GM21786 (cell line): ENCODE measurements around the gene MAD1L1.

Experiments
- ATAC-seq: cut with Tn5 transposase; IDR thresholded peaks from one replicate; pipeline ENCODE4 v1.9.1; 2021; ENCODE audit not compliant: unreplicated experiment

MAD1L1 gene

DNA sequence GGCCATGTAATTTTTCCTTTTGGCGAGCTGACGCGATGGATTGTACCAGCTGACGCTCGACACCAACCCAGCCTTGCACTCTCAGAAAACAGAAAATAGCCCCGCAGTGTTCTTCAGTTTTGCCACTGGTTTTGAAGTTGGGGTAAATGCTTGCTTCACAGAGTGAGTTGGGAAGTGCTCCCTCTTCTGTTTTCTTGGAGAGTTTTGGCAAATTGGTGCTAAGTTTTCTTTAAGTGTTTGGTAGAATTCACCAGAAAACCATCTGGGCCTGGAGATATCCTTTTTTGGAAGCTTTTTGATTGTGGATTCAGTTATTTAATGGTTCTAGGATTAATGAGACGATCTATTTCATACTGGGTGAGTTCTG, 309.9 kb downstream of the MAD1L1 start:
- no peak for ATAC-seq

DNA sequence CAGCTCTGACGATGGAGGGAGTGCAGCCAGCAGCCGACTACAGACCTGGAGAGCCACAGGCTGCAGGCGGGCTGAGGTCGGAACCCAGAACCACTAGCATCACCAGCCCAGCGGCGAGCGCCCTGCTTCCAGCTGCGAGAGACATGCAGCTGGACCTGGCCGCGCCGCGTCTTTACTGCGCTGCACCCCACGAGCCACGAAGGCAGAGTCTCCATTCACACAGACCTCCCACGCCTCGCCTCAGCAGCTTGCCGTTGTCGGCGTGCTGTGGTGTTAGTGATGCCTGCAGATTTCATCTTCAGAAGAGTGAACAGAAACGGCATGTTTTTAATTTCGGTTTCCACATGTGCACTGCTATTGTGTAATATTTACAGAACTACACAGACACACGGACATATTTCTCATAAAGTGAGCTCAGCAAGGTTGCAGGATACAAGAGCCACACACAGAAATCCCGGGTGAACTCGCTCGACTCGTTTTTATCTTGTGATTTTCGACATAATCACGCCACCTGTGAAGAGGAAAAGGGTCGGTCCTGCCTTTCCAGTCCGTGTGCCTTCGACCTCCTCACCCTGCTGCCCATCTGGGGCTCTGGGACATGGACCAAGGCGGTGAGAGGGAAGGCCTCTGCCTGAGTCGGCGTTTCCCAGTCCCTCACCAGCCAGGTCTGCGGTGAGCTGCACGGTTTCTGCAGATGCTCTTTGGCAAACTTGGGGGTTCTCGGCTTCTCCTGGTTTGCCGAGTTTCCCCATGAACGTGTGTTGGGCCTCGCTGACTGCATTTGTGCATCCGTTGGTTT, 310.5 kb downstream of the MAD1L1 start:
- no peak for ATAC-seq

DNA sequence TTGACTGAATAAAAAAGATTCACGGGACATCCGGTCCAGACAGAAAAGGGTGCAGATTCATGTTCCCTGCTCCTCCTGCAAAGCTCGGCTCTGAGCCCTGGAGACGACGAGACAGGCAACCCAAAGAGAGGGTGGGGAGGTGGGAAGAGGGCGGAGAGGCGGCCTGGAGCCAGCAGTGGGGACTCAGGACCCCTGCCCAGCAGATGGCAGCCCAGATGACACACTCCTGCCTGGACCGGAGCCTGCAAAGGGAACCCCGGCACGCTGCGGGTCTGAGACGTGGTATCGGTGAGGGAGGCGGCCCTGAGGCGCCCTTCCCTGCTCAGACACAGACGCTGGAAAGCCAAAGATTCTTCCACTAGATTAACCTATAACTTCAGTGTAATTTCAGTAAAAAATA, 311.9 kb downstream of the MAD1L1 start:
- ATAC-seq = no peak

DNA sequence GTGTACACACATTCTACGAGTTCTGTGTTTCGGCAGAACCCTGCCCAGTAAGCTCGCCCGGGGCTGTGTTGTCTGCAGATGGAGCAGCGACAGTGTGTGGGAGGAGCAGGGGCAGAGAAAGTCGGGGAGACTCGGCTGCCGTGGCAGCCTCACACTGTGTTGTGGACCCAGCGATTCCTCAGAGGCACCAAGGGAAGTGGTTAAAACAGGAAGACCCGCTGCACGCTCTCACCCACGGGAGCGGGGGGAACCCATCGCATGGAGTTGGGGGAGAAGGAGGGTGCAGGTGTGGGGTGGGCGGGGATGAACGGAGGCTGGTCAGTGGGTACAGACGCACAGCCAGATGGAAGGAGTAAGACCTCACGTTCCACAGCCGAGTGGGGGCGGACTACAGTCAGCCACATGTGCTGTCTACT, 312.5 kb downstream of the MAD1L1 start:
- no peak for ATAC-seq

DNA sequence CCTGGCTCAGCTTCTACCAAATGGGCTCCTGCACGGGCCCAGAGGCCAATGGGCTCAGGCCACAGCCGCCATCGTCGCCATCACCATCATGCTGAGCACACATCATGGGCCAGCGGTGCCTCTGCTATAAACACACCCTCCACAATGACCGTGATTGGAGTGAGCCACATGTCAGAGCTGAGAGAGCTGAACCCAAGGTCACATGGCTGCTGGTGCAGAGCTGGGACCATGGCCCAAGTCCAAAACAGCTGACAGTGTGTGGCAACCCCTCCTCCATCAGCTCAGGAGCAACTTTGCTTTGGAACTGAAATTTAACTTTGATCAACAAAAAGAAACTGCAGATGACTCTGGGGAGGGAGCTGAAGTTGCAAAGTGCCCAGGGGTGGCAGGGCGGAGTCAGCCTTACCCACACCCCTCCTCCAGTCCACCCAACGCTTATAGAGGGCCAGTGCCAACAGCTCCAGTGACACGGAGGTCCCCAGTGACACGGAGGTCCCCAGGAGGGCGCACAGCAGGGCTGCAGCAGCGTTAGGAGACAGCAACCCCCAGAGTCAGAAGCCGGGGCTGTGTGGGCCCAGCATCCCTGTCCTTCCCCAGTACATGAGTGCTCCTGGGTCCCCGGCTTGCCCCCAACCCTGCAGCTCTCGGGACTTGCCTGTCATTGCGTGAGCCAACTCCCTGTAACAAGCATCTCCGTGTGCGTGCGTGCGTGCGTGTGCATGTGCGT, 313.0 kb downstream of the MAD1L1 start:
- ATAC-seq = no peak

DNA sequence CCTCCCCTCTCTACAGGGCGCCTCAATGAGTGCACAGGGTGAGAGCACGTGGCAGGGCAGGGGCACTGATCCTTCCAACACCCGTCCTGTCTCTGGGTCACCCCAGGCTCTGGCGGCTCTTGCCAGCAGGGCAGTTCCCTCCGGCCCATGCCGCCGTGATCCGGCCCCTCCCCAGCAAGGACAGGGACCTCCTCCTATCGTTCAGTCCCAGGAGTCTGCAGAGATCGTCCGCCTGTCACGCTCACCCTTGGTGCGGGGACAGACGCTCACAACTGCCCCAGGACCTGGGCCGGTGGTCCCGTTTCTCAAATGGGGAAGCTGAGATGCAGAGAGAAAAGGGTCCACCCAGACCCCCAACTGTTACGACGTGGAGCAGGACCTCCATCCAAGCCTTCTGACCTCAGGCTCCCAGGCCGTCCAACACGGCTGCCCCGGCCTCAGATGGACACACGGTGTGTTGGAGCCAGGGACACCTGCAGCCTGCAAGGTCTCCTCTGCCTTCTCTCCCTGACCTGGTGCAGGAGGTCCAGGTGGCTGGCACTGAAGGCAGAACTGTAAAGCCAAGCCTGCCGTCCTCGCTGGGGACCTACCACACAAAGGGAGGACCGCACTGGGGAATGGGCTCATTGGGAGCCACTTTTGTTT, 313.7 kb downstream of the MAD1L1 start:
- no peak for ATAC-seq

DNA sequence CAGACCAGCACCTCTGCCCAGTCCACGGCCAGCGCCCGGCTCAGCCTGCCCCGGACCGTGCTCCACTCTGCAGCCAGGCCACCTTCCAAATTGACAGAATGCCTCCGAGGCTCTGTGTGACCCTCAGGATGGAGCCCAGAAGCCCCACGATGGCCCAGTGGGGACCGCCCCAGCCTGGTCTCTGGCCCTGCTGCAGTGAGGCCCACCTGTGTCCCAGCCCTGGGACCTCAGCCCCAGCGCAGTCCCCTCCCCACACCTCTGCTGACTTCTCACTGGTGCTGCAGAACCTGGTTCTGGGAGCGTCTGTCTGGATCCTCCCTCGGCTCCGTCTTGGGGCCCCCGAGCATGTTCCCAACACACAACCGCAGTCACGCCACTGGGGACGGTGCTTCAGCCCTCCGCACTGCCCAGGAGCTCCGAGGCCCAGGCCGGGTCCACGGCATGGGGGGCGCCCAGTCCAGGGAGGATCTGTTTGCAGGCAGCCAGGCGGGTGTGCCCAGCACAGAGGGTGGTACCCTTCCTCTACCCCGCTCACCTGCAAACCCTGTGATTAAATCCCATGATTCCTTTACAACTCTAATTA, 314.6 kb downstream of the MAD1L1 start:
- no peak for ATAC-seq

DNA sequence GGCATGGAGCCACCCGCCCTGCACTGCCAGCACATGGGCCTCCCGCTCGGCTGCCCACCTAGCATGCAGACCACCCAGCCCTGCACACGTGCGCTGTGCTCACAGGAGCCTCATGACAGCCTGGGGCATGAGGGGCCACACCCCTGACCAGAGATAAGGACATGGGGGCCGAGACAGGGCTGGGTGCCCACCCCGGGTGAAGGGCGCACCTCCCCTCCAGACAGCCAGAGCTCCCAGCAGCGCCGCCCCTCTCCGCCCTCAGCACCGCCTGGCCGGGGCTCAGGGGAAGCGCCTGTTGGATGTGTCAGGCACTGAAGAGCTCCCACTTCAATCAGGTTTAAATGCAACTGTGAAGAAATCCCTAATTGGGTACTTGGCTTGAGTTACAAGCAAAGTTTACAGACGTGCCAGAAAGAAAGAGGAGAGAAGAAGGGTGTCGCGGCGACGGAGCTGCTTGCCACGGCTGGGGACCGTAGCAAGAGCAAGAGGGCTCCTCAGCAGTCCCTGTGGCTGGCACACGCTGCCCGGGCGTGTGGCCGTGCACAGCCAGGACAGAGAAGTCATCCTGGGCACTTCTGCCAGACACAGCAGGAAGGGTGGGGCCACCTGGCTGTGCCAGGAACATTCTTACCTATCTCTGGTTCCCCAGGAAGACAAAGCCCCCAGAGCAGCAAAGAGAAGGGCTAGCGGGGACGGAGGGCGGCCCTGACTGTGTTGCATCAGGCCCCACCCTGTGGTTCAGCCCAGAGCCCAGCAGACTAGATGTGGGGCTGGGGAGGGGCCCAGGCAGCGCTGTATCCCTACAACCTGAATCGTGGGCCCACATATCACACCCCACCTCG, 315.3 kb downstream of the MAD1L1 start:
- ATAC-seq = no peak

DNA sequence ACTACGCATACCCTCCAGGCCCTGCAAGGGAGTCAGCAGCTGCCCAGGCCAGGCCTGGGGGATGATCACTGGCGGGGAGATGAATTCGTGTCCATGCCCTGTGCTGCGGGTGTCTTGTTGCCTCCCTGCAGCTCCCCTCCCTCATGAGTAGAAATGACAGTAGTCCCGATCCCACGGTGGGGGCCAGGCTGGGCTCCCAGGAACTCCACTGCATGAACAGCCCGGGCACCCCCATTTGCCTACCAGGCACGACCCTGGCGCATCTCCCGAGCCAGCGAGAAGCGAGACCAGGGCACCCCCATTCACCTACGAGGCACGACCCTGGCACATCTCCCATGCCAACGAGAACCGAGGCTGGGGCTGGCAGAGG, 316.2 kb downstream of the MAD1L1 start:
- no peak for ATAC-seq

DNA sequence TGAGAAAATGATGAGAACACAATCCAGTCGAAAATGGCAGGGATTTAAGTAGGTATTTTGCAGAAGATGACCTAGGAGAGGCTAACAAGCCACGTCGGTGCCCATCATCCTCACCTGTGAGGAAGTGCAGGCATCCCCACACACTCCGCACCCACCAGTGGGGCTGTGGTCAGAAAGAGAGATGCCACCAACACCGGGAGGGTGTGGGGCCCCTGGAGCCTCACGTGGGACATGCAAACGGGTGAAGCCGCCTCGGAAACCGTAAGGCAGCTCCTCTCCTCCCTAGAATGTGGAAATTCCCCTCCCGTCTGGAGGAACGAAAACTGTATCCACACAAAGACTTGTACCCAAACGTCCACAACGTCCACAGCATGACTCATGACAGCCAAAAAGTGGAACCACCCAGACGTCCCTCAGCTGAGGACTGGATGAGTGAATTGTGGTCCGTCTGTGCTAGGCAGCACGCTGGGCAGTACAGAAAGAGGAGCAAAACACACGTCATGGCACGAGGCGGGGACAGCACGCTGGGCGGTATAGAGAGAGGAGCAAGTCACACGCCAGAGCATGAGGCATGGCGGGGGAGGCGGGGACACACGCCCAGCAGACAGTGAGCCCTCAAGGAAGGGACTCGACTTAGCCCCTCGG, 316.7 kb downstream of the MAD1L1 start:
- ATAC-seq = no peak

DNA sequence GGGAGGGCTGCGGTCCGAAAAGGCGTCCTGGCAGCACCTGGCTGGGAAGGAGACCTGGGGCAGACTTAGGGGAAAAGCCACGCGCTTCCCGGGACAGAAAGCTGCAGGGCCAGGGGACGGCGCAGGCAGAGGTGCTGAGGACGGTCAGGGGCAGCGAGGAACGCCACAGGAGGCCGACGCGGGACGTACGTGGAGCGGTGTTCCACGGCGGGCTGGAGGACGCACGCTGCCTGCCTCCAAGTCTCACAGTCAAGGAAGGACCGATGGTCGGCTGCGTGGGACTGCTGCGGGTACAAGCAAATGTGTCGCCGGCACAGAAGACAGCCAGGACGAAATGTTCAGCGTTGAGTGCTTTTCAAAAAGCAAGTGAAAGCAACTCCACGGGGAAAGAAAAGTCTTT, 317.4 kb downstream of the MAD1L1 start:
- no peak for ATAC-seq

DNA sequence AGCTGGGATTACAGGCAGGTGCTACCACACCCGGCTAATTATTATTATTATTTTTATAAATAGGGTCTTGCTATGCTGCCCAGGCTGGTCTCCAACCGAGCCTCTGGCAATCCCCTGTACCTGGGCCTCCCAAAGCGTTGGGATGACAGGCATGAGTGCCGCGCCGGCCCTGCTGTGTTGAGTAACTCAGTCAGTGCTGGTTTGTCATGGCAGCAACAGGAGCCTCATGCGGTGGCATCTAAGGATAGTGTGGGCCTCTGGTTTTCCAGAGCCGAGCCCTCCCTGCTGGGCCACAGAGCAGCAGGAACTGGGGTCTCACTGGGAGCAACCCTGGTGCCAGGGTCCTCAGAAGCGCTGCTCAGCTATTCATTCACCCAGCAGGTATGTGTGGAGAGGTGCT, 318.0 kb downstream of the MAD1L1 start:
- no peak for ATAC-seq

DNA sequence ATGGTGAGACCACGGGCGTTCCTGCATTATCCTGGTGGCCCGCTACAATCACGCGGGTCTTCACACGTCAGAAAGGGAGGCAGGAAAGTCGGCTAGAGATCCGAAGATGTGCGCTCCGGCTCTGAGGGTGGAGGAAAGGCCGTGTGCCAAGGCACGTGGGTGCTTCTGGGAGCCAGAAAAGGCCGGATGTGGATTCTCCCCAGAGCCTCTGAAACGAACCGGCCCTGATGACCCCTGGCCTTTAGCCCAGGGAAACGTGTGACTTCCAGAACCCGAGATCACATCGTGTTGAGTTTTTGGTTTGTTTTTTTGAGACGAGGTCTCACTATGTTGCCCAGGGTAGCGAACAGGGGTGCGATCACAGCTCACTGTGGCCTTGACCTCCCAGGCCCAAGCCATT, 318.4 kb downstream of the MAD1L1 start:
- ATAC-seq = no peak

DNA sequence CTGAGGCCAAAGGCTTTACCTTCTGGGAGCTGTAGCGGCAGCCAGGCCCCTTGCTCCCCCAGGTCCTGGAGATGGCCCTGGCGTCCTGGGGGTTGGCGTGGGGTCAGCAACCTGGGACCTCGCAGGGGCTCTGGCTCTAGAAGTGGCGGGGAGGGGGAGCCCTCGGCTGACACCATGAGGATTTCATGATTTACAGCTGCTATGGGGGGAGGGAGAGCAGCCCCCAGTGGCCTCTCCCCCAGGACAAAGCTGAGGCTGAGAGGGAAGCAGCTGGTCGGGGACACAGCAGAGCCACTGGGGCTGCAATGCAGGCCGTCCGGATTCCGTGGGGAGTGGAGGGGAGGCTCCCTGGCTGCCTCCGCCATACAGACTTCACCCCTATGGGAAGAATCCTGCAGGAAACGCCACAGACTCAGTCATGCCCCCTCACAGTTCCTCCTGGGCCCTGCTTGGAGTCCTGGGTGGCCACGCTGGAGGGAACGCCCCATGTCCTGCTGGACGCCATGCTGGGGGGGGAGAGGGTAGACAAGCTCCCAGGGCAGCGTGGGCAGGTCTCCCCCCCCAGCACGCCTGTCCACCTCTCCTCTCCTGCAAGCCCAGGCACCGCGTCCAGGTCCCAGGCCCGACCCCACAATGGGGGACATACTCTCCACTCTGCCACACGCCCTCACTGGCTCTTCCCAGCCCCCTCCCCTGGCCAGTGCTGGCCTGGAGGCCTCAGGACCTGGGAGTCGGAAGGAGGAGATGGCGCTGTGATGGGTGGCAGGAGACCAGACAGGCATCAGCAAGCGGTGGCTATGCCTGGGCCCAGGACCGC, 319.1 kb downstream of the MAD1L1 start:
- no peak for ATAC-seq

DNA sequence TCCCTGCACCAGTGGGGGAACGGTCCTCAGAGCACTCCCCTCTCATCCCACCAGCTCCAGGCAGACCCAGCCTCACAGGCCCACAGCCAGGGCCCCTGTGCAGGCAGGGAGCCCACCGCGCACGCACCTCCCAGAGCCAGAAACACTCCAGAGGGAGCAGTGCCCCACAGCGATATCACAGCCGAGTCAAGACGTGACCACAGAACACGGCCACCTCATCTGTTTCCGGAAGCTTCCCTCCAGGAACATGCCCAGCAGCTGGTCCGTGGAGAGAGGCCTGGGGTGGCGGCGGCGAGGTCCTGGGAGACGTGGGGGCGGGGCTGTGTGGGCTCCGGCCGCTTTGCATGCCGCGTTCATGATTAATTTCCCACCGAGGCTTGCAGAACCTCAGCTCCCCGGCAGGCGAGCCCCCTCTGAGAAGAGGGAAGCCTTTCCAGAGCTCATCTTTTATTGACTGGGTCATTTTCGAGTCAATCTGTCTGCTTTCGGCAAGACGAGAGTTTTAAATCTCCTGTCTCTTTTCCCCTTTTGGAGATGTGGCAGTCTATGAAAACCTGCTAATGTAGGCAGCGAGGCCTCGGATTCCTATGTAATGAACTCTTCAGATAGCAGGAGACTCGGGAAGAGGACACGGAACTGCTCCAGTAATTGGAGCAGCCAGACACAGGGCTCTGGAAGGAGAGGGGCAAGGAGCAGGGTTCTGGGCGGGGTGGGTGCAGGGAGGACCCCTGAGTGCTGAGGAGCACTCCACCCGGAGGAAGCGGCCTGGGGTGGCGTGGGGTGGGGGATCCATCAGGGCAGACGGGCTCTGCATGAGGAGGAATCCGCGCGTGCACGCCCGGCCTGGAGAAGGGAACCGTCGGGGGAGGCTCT, 319.9 kb downstream of the MAD1L1 start:
- ATAC-seq = no peak

DNA sequence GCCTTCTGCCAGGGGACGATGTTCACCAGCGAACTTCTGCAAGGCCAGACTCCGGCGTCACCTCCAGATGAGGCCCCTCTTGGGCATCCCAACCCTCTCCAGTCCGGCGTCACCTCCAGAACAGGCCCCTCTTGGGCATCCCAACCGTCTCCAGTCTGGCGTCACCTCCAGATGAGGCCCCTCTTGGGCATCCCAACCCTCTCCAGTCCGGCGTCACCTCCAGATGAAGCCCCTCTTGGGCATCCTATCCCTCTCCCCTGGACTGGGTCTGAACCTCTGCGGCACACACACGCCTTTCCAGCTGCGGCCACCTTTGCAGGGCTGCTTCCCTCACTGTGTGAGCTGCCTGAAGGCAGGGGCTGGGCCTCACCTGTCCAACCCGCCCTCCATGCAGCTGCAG, 321.2 kb downstream of the MAD1L1 start:
- ATAC-seq = no peak

DNA sequence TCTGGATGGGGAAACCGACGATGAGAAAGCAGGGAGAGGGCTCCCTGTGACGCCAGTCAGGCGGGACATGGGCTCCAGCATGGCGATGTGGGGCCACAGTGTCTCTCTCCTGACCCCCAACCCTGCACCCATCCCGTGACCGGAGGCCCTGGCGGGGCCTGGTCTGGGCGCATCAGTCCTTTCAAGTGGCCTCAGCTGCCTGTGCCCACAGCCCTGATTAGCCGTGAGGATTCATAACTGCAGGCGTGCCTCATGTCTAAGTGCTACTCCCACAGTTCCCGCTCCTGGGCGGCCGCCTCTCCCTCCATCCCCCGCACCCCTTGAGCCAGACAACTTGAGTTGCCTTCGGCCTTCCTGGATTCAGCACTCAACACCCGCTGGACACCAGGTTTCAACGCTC, 321.9 kb downstream of the MAD1L1 start:
- ATAC-seq = no peak

DNA sequence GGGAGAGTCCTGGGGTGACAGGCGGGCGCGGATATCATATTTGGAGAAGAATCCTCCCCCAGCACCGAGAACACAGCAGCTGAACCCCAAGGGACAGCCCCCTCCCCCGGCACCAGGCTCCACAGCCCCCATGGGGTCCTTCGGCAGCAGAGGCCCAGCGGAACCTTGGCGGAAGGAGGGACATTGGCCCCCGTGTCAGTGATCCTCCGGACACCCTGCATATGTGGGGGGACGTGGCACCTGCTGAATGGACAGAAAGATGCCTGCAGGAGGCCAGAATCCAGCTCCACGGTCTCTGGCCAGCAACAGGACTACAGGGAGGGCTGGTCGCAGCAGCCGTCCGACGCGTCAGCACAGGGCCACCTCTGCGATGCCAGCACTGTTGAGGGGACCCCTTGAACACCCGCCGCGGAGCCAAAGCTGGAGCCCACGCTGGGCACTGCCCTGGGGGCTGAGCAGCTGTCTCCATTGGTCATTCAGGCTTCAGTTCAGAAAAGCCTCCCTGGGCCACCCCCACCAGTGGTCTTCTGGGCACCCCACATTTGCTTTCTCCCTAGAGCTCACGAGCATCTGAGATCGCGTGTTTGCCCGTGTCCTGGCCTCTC, 322.6 kb downstream of the MAD1L1 start:
- no peak for ATAC-seq
